GM19324 (cell line): ENCODE data around the gene KLHL35.
"Not testable (repeated sequence)": the region's sequence is repeated elsewhere in the genome, so short reads cannot be mapped to it uniquely, and the experiment has no call there.

Experiments
- ATAC-seq: cut with Tn5 transposase; IDR thresholded peaks from one replicate; pipeline ENCODE4 v1.9.1; 2021; ENCODE audit warnings: mild to moderate bottlenecking, moderate library complexity; ENCODE audit not compliant: unreplicated experiment, low FRiP score

Gene KLHL35

DNA sequence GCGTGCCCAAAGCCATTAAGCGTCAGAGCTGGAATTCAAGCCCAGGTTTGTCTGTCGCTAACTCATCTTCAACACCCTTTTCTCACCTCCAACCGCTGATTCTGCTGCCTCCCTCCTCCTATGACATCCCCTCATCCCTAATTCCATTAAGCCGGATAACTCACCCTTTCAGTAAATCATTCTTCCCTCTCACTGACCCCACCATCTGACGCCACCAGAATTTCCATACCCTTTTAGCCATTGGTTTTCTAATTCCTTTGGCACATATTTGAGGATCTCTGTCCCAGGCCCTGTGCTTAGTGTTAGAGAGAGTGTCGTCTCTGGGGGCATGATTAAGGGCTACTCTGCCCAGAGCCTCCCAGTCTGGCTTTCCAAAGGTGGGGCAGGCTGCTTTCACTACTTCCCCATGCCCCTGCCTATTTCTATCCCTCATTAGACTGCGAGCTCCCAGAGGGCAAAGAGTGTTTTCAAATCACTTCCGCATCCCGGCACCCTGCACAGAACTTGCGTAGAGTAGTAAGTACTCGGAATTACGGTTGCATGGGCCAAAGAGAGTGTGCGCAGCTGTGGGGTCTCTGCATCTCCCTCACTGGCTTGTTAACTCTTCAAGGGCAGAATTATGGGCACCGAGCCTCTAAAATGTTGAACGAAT, 3.9 kb downstream of the KLHL35 start:
- no peak for ATAC-seq

DNA sequence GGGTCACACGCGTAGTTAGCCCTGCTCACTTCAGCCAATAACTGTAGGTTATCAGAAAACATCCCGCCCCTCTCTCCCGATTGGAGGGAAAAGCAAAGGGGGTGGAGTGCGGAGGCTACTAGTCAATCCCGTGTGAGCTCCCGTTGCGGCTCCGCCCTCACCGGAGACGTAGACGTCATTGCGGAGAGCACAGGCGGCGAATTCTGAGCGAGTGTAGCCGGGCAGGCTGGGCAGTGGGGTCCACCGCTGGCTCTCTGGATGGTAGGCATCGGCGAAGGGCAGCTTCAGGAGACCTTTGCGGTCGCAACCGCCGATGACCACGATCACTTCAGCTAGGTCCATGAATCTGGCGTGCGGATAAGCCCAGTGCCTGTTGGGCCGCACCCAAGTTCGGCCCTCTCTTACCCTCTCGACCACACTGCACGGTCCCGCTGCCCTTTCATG, 4.7 kb downstream of the KLHL35 start:
- ATAC-seq, result peak; percentile 46

DNA sequence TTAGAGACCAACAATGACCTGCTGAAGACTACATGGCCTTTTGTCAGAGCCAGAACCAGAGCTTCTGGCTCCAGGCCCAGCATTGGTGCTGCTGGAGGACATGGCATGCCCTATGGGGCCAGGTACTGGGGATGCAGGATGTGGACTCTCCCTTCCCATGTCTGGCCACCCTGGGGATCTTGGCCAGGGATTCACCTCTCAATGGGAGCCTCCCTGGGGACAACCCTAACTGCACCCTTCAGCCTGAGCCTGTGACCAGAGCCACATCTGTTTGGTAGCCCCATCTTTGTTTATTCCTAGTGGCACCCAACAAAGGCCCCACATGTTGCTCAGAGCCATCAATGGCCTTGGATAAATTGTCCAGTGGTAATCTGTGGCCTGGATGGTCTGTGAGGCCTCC, 5.8 kb downstream of the KLHL35 start:
- ATAC-seq, result no peak

DNA sequence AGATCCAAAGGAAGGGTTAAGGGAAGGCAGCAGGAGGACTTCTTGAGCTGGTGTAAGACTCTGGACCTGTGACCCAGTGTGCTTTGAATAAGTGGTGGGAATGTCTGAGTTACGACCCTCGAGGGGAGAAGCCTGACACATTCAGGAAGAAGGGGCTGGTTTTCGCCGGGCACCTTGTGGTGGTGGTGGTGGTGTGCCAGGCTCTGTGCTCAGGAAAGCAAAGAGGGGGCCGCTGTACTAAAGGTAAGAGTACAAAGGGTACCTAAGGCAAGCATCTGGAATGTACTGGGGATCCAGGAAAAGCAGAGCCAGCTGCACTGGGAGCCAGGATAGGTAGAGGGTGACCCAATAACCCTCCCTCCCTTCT, 6.3 kb downstream of the KLHL35 start:
- ATAC-seq, result no peak

DNA sequence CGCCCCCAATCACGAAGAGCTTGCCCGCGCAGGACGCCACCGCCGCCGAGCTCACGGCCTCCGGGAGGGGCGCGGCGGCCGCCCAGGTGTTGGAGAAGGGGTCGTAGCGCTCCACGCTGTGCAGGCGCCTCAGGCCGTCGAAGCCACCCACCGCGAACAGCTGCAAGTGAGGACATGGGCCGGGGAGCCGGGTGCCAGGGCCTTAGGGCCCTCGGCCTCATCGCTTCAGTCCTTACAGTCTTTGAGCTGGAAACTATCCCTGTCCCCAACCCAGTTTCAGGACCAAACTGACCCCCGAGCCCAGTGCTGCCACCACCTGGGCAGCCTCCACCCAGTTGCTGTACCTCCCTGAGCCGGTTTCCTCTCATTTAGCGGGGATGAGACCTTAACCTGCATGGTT, 7.6 kb downstream of the KLHL35 start:
- no peak for ATAC-seq

DNA sequence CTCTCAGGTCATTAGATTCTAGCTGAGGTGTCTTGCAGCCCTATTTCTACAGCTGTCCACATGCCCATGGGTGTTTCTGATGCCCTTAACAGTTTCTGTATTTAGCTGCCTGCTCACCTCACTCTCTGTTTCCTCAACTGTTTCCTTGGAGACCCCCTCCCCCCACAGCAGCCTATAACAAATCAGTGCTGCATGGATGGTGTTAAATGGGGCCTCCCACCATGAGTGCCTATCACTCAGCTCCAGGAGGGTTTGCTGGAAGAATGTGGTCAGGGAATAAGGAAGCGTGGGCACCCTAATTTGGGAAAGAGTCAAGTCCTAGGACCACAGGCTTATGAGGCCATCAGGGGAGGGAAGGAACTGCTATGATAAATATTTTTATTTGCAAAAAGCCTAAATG, 8.6 kb downstream of the KLHL35 start:
- no peak for ATAC-seq

DNA sequence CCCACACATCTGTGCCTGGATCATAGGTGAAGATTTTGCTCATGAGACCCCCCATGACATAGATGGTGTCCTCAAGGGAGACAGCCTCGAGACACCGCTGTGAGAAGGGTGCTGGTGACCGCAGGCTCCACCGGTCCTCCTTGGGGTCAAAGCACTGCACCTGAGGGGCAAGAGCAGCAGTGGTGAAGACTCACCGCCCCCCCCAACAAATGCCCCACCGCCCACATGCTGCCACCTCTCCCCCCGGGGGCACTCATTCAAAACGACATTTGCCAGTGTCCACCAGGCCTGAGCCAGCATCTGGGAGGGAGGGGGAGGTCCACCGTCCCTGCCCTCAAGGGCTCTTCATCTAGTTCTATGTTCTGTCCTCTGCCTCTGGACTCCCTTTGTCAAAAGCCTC, 9.3 kb downstream of the KLHL35 start:
- ATAC-seq, result no peak

DNA sequence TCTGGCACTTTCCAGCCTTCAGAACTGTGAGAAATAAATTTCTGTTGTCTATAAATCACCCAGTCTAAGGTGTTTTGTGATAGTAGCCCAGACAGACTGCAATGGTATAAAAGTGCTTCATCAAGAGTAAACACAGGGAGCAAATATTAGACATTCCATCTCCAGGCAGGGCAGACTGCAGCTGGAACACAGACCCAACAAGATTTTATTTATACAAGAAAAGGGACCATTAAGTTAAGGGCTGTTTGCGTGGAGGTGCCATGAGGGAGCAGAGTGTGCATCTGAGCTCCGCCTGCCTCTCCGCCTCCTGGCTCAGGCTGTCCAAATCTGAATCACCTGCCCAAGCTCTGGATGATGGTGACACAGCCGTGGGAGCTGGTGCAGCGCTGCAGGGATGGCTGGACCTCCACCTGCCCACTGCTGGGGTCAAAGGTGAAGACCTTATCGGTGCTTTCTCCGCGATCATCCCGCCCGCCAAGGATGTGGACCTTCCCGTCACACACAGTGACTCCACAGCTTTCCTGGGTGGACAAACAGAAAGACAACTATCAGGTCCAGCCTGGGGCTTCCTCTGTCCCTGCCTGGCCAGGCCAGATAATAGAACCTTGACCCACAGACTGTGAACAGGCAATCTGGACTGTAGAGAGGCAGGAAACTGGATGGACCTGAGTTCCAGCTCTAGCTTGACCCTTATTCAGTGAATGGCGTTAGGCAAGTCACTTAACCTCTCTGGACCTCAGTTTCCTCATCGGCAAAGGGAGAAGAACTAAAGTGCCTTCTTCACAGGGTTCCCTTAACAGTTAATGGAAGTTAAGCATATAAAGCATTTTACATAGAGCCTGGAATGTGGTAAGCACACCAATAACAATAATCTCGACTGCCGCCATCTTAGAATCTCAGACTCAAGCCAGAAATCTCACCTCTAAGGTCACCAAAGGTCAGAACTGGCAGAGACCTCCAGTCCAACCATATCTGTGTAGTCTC, 10.5 kb downstream of the KLHL35 start:
- ATAC-seq, result no peak

DNA sequence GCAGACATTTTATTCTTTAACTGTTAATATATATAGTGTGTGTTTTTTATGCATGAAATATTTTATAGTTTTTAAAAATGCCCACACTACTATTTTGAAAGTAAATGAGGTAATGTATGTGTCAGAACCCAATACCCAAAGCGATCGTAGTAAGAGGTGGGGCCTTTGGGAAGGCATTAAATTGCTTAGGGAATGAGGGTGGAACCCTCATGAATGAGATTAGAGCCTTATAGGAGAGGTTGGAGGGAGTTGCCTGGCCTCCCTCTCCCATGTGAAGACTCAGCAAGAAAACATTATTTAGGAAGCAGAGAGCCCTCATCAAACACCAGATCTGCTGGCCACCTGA, 11.1 kb downstream of the KLHL35 start:
- no peak for ATAC-seq

DNA sequence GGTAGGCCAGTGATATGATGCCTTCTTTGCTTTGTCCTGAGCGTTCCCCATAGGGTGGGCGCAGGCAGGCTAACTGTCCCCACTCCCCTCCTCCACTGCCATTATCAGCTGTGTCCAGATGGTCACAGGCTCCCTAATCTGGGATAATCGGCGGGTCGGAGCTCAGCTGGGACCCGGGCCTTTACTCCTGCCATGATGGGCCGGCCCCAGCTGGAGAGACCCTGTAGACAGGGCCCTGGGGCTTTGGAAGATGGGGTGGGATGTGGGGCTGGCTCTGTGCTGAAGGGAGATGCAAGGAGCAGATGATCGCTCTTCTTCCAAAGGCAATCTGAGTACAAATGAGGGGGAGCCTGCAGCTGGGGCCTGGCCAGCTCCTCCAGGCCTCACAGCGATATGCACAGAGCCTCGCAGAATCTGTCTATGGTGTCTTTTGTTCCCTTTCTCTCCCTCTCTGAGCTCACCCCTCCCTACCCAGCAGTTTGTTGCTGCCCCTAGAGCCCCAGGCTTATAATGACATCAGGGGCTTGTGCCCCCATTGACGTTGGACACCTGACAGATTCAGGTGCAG, 11.9 kb downstream of the KLHL35 start:
- ATAC-seq, result no peak

DNA sequence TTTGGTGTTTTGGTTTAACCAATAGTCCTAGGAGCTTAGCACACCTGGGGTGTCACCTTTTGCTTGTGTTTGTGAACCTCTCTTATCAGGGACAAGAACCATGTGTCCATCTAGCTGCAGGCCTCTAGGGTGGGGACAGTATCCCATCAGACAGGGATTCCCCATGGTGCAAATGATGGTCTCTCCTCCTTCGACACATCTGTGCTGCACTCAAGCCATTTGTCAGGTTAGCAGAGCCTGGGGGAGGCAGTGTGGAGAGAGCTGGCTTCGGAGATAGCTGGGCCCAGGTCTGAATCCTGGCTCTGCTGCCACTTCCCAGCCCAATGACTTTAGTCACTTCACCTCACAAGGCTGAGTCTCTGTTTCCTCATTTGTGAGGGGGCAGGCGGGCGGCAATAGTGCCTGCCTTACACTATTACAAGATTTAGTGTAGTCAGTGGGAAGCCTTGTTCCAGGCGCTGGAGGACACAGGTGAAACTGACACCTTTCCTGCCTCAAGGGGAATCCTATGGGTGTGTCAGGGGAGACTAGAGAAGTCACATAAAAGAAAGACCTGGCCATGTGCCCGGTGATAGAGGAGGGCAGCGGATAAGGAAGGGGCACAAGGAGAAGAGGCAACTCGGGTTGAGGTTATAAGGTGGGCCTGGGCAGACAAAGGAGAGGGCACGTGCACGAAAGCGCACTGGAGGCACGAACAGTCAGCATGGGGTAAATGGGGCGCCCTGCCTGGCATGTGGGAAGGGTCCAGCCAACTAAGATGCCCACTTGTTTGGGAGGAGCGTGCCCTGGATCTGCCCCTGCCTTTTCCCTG, 12.6 kb downstream of the KLHL35 start:
- ATAC-seq, result no peak

DNA sequence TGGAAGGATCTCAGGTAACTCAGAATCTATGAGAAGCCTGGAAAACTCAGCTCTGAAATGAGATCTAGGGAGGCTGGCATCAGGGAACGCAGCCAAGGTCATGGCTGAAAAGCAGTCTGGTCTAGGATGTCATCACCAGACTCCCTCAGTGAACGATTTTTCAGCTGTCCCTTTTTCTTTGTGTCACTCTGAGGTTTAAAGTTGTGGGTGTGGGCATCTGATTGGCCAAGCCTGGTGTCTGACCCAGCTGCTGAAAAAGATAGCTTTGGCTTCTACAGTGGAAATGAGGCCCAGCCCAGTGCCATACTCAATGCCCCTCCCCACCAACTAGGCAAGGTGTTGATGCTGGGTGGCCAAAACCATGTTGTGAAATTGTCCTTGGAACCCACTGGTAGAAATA, 19.1 kb downstream of the KLHL35 start:
- no peak for ATAC-seq

DNA sequence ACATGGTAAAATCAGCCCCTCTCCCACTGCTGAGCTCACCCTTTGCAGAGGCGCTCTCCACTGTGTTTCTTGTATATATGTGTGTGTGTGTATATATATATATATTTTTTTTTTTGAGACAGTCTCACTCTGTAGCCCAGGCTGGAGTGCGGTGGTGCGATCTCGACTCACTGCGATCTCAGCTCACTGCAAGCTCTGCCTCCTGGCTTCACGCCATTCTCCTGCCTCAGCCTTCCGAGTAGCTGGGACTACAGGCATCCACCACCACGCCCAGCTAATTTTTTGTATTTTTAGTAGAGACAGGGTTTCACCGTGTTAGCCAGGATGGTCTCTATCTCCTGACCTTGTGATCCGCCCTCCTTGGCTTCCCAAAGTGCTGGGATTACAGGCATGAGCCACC, 19.9 kb downstream of the KLHL35 start:
- ATAC-seq, result not testable (repeated sequence)

DNA sequence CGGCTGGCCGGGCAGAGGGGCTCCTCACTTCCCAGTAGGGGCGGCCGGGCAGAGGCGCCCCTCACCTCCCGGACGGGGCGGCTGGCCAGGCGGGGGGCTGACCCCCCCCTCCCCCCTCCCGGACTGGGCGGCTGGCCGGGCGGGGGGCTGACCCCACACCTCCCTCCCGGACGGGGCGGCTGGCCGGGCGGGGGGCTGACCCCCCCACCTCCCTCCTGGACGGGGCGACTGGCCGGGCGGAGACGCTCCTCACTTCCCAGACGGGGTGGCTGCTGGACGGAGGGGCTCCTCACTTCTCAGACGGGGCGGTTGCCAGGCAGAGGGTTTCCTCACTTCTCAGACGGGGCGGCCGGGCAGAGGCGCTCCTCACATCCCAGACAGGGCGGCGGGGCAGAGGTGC, 23.0 kb downstream of the KLHL35 start:
- ATAC-seq, result not testable (repeated sequence)

DNA sequence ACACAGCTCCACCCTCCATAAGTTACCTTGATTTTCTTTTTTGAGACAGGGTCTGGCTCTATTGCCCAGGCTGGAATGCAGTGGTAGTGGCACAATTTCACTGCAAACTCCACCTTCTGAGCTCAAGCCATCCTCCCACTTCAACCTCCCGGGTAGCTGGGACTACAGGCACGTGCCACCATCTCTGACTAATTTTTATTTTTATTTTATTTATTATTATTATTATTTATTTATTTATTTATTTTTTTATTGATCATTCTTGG, 24.1 kb downstream of the KLHL35 start:
- no peak for ATAC-seq

DNA sequence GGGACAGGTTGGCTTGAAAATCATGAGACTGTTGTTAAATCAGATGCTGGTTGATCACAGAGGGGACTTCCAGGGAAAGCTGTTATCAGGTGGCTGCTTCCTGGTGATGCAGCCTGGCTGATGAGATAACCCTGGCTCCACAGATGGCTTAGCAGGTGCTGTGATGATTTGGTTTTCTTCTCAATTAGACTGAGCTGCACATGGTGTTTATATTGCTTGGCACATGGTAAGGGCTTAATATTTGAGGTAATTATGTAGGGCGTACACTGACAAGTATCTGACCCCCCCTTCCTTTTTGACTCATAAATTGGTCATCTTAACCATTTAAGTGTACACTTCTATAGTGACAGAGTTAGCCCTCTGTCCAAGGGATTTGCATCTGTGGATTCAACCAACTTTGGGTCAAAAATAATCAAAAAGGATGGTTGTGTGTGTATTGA, 26.6 kb downstream of the KLHL35 start:
- no peak for ATAC-seq

DNA sequence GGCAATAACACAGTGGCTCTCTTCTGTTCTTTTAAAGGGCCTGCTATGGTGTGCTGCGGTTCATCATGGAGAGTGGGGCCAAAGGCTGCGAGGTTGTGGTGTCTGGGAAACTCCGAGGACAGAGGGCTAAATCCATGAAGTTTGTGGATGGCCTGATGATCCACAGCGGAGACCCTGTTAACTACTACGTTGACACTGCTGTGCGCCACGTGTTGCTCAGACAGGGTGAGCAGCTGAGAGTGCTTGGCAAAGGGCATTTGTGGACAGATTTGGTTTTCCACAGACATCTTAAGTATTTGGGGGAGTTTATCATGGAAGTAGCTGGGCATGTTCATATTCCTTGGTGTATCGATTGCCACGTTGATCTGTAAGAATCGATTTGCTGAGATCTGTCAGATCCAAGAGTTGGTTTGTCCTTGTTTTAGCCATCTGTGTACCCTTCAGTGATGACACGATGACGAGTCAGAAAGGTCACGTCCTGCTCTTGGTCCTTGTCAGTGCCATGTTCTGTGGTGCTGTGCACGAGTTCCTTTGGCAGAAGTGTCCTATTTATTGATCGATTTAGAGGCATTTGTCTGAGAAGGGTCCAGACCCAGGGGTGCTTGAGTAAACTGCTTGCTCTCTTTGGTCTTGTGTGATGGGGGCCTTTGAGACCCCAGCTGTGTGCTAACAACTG, 28.9 kb downstream of the KLHL35 start:
- no peak for ATAC-seq

DNA sequence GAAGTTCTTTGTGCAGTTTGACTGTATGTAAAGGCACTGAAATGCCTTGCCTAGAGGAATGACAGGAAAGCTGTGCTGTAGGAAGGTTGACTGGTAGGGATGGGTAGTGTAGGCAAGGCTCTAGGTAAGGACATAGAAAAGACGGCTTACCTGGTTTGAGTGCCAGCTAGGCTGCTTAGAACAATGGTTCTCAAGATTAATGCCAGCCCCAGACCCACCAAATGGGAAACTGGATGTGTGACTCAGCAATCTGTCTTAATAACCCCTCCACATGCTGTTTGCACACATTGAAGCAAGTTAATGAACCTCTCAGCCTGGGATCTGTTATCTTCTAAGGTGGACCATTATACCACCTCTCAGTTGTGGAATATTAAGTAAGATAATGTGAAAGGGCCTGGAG, 30.0 kb downstream of the KLHL35 start:
- ATAC-seq, result no peak

DNA sequence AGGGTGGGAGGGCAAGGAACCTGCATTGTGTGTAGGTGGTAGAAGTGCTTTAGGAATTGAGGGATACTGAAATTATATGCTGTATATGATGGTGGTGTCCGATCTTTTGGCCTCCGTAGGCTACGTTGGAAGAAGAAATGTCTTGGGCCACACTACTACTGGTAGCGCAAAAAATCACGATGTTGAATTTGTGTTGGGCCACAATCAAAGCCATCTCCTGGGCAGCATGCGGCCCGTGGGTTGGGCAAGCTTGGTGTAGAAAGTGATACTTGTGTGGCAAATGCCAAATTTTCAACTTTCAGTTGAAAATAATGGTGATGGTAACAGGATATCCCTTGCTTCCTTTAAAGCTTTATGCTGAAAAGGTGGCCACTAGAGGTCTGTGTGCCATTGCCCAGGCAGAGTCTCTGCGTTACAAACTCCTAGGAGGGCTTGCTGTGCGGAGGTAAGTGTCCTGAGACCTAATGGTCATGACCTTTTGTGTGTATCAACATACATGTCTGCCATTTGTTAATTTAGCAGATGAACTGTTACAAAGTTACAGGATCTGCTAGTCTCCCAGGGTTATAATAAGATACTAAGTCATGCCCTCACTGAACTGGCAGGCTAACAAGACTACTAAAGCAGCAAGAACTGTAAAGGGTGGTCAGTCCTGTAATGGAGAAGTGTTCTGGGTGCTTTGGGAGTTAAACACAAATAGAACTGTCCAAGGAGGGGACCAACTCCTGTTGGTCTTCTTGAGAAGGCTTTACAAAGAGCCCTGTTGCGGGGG, 30.8 kb downstream of the KLHL35 start:
- no peak for ATAC-seq
